Measurements from ENCODE around the gene CHKA.

Gene CHKA

GRCh38 chr11:68121067-68121899 is at the start of gene CHKA:
CHKA (minus strand) TSS chr11:68121388; CDS start chr11:68121177, 211 bp downstream.
- DNase-seq (ENCODE audit: low read depth in 2 of 2): peak; percentile 65 to 68

- DNase-seq (ENCODE audit: low read depth in 2 of 2): no peak
These were observed 48.3 kb upstream of the CHKA start for GRCh38 chr11:68169442-68169841.

- no peak for DNase-seq (ENCODE audit: low read depth in 2 of 2)
These were observed 47.5 kb upstream of the CHKA start for GRCh38 chr11:68168694-68169093.

- no peak for DNase-seq (ENCODE audit: low read depth in 2 of 2)
These were observed 46.3 kb upstream of the CHKA start for GRCh38 chr11:68167474-68167873.

GRCh38 chr11:68166969-68167368 is 45.8 kb upstream of the CHKA start:
- DNase-seq (ENCODE audit: low read depth in 2 of 2): no peak

- no peak for DNase-seq (ENCODE audit: low read depth in 2 of 2)
These were observed 44.4 kb upstream of the CHKA start for GRCh38 chr11:68165601-68166000.

GRCh38 chr11:68164437-68164836 is 43.2 kb upstream of the CHKA start:
- no peak for DNase-seq (ENCODE audit: low read depth in 2 of 2)

GRCh38 chr11:68163691-68164090 is 42.5 kb upstream of the CHKA start:
- DNase-seq (ENCODE audit: low read depth in 2 of 2): no peak

- DNase-seq (ENCODE audit: low read depth in 2 of 2): no peak
These were observed 39.0 kb upstream of the CHKA start for GRCh38 chr11:68160100-68160695.

- no peak for DNase-seq (ENCODE audit: low read depth in 2 of 2)
These were observed 38.5 kb upstream of the CHKA start for GRCh38 chr11:68159665-68160064.

- no peak for DNase-seq (ENCODE audit: low read depth in 2 of 2)
These were observed 38.0 kb upstream of the CHKA start for GRCh38 chr11:68159161-68159560.

- DNase-seq (ENCODE audit: low read depth in 2 of 2): no peak
These were observed 37.4 kb upstream of the CHKA start for GRCh38 chr11:68158580-68158979.

GRCh38 chr11:68153742-68154141 is 32.6 kb upstream of the CHKA start:
- DNase-seq (ENCODE audit: low read depth in 2 of 2): no peak

GRCh38 chr11:68150037-68150436 is 28.8 kb upstream of the CHKA start:
- DNase-seq (ENCODE audit: low read depth in 2 of 2): no peak

GRCh38 chr11:68149417-68149816 is 28.2 kb upstream of the CHKA start:
- no peak for DNase-seq (ENCODE audit: low read depth in 2 of 2)

GRCh38 chr11:68148879-68149278 is 27.7 kb upstream of the CHKA start:
- no peak for DNase-seq (ENCODE audit: low read depth in 2 of 2)

GRCh38 chr11:68148071-68148805 is 27.1 kb upstream of the CHKA start:
- no peak for DNase-seq (ENCODE audit: low read depth in 2 of 2)

GRCh38 chr11:68146704-68147474 is 25.7 kb upstream of the CHKA start:
- no peak for DNase-seq (ENCODE audit: low read depth in 2 of 2)

GRCh38 chr11:68146010-68146540 is 24.9 kb upstream of the CHKA start:
- DNase-seq (ENCODE audit: low read depth in 2 of 2): no peak

- DNase-seq (ENCODE audit: low read depth in 2 of 2): no peak
These were observed 24.1 kb upstream of the CHKA start for GRCh38 chr11:68145120-68145866.

GRCh38 chr11:68143310-68143689 is 22.1 kb upstream of the CHKA start:
- no peak for DNase-seq (ENCODE audit: low read depth in 2 of 2)

Data from stimulated activated CD8-positive, alpha-beta memory T cell treated with anti-CD3 and anti-CD28 coated beads, Interleukin-7, amount 100 ng/mL, for 1 hour (primary cell).